Mononuclear cell (primary cell): ENCODE measurements around the gene FCRL6. TPM values are rescaled to one million over a fixed set of nuclear protein-coding genes. Genes with fewer than 3 reads are reported as not detected.

Experiments used
- H3K27me3 ChIP-seq: 2 replicates; pipeline ENCODE4 v1.6.0; 2011; ENCODE audit warnings: low read length, control low read depth; ENCODE audit not compliant: insufficient read depth
- H3K4me1 ChIP-seq: 2 replicates; pipeline ENCODE4 v1.5.1; 2011; ENCODE audit warnings: mild to moderate bottlenecking, low read length, control low read depth; ENCODE audit not compliant: insufficient read depth
- H3K4me3 ChIP-seq: 2 replicates; pipeline ENCODE4 v1.5.1; 2011; ENCODE audit warnings: mild to moderate bottlenecking, low read length, moderate library complexity
- H3K9me3 ChIP-seq: 2 replicates; pipeline ENCODE4 v1.5.1; 2011; ENCODE audit warnings: low read depth, mild to moderate bottlenecking, control low read depth, low read length
- total RNA-seq: library from RNA; depleted of rRNA; stranded (reverse); fragments of >200 nt; gene quantifications from one replicate; pipeline ENCODE4 v1.2.3, GENCODE V29; 2012

FCRL6 gene
- total RNA-seq, 1 donor: 15.2 TPM

- H3K4me1 ChIP-seq: peaks cover under 1% of the 10 kb centered on the region
- H3K4me3 ChIP-seq: no peak overlapping the region
- H3K27me3 ChIP-seq: no peaks in the 10 kb centered on the region
- no peaks in the 10 kb centered on the region for H3K9me3 ChIP-seq
These were observed 15.2 kb upstream of the FCRL6 start for GRCh38 chr1:159786966-159787365.

DNA sequence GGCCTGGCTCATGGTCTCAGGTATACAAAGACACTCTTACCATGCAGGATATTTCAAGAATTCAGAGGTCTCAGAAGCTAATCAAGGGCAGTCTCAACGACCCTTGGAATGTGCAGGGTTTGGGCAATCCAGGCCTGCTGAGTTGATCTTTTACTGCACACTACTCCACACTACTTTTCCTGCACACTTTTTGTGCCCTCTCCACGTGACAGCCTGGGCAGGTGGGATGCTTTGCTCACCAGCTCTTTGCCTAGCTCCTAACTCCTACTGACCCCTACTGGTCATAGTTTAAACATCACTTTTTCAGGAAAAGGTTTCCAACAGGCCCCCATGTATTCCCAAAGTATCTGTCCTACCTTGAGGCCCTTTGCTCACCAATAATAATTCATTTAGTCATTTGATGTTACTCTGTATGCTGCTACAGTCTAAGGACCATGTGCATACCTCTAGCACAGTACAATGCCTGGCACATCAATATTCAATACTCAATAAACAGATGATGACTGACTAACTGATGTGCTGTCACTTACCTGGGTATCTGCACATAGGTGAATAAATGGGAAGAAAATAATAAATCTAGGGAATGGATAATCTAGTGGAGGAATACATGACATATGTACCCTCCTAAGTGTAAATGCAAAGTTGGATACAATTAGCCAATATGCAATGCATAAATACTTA, 11.8 kb upstream of the FCRL6 start:
- H3K9me3 ChIP-seq: no peaks in the 10 kb centered on the region
- no peaks in the 10 kb centered on the region for H3K4me1 ChIP-seq
- peaks cover 3% of the 10 kb centered on the region for H3K27me3 ChIP-seq
- H3K4me3 ChIP-seq: no peak overlapping the region

DNA sequence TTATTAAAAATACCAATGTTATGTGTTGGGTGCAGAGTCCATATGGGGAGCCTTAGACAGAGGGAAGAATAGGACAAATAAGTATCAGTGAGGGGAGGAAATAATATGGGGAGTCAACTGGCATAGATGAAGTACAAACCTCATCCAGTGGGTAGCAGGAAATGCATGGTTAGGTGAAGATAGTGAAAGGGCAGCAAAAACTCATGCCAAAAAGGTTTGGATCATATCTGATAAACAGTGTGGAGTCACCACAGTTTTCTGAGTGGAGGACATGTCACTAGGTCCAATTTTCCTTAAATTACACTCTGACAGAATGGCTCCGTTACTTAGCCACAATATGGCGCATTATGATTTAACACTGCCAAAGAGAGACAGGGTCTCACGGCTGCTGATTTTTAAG, 11.1 kb upstream of the FCRL6 start:
- no peaks in the 10 kb centered on the region for H3K4me1 ChIP-seq
- peaks cover 3% of the 10 kb centered on the region for H3K27me3 ChIP-seq
- H3K4me3 ChIP-seq: no peak overlapping the region
- H3K9me3 ChIP-seq: no peaks in the 10 kb centered on the region

DNA sequence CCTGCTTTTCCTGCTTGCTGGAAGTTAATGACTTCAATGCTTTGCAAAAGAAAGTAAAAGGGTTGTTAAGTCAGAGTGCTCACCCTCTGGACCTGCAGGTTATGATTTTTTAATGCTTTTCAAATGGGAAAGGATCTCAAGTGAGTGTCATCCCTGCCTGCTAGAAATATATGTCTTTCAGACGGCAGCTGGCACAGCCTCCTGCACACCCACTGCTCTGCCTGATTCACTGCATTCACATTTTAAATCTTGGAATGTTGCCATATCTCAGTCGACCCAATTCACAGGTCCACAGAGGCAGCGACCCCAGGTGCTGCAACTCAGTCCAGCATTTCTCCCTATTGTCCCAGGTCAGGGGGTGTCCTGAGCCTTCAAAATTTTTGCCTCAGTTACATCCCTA, 10.7 kb upstream of the FCRL6 start:
- Histone ChIP-seq H3K9me3 (no peaks in the 10 kb centered on the region), H3K27me3 (peaks cover 3% of the 10 kb centered on the region), H3K4me1 (no peaks in the 10 kb centered on the region), H3K4me3 (no peak overlapping the region)

DNA sequence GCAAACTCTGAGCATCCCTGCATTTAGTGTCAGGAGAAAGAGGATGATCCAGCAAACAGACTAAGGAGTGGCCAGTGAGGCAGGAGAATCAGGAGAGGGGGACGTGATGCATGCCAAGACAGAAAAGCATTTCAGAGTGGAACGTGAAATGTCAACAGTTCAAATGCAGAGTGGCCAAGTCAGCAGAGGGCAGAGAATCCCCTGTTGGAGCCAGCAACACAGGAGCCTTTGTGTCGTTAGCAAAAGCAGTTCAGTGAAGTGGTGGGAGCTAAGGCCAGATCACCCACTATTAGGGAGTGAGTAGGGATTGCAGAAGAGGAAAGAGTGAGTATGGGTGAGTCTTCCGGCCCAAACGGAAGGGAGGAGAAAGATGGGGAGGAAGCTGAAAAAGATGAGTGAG, 6.6 kb upstream of the FCRL6 start:
- Histone ChIP-seq H3K9me3 (no peaks in the 10 kb centered on the region), H3K4me1 (peaks cover 14% of the 10 kb centered on the region), H3K4me3 (no peak overlapping the region), H3K27me3 (peaks cover 3% of the 10 kb centered on the region)

DNA sequence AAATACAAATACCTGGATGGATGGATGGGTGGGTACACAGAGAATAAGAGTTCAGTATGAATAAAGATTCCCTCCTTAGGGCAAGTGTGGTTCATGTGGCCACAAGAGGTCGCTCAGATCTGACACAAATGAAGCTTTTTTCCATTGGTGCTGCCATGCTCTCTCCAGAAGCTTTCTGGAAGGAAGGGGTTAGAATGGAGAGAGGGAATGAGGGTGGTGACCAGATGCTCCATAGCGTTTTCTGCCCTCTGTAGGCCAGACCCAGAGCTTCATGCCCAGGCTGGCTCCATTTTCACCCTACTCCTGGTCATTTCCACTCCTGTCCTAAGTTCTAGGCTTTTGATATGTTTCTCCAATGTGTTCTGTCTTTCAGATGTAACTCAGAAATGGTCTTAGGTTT, 3.3 kb upstream of the FCRL6 start:
- H3K9me3 ChIP-seq: no peaks in the 10 kb centered on the region
- no peaks in the 10 kb centered on the region for H3K27me3 ChIP-seq
- peaks cover 35% of the 10 kb centered on the region for H3K4me1 ChIP-seq
- H3K4me3 ChIP-seq: no peak overlapping the region

DNA sequence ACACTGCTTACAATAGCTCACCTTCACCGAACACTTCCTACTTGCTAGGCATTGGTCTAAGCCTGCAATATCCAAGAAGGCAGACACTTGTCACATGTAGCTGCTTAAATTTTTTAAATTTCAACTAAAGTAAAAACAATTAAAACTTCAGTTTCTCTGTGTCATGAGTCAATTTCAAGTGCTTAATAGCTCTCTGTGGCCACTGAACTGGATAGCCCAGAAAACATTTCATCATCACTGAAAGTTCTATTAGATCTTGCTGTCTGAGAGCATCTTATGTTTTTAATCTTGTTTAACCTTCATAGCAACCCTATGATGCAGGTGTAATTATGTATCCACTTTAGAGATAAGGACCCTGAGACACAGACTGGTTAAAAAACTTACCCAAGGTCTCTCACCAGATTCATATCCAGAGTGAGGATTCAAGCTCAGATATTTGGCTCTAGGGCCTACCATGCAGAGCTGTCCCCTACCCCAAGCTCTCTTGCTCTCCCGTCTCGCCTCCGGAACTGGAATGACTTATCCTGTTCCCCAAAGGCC, 2.6 kb upstream of the FCRL6 start:
- H3K27me3 ChIP-seq: no peaks in the 10 kb centered on the region
- no peak overlapping the region for H3K4me3 ChIP-seq
- peaks cover 36% of the 10 kb centered on the region for H3K4me1 ChIP-seq
- no peaks in the 10 kb centered on the region for H3K9me3 ChIP-seq

DNA sequence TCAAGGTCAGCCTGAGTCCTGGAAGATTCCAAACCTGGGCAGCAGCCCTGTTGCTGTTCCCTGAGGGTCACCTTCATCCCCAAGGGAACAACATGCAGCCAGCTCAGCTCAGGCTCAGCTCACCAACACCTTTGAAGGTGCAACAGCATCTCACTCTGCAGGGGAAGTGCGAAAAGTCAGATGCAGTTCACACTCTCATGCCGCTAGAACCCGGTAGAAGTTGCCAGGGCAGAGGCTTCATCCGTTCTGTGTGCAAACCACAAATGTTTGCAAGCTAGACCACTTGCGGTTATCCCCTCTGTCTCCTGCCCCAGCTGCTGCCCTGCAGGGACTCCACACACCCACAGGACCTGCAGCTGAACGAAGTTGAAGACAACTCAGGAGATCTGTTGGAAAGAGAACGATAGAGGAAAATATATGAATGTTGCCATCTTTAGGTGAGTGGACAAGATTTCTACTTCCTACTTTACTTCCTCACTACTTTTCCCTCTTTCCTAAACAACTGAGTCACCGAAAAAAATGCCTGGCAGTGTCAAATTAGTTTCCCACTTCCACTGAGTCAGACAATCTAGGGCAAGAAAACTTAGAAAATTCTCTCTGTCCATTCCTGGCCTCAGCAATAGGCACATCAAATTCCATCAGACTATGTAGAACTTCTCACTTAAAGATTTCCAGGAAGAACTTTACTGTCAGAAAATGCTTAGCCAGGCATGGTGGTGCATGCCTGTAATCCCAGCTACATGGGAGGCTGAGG, 1.8 kb upstream of the FCRL6 start:
- Histone ChIP-seq H3K27me3 (no peaks in the 10 kb centered on the region), H3K4me3 (peak overlapping the region; percentile 24), H3K4me1 (peaks cover 36% of the 10 kb centered on the region), H3K9me3 (no peaks in the 10 kb centered on the region)

DNA sequence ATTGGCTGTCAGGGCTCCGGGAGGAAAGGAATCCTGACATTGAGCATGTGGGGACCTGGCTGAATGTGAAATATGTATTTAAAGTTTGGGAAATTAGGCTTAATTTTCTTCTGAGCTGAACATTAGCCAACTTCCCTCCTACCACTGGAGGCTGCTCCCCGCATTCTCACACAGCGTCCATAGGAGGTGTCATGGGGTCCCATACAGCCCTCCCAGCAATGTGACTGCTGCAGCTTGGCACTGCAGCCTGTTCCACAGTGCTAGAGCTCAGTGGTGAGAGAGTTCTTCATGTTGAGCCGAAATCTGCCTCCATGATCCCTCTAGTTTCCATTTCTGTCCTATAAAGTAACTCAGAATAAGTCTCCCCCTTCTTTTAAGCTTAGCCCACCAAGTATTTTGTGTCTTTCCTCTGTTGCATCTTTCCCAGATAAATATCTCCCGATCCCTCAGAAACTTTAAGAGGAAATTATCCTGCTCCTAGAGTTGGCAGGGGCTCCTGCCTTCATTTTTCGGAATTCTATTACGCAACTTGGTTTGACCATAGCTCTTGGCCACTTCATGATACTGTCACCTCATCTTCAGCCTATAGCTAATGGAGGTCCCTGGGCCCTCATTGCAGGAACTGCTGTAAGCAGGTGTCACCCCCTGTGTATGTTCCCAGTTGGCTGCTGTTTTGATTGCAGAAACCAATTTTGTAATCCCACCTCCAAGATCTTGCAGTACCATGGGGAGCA, 2.0 kb downstream of the FCRL6 start:
- Histone ChIP-seq H3K4me1 (peaks cover 33% of the 10 kb centered on the region), H3K27me3 (no peaks in the 10 kb centered on the region), H3K9me3 (no peaks in the 10 kb centered on the region), H3K4me3 (peak overlapping the region; percentile 5)

GRCh38 chr1:159804924-159805323, 2.8 kb downstream of the FCRL6 start:
- Histone ChIP-seq H3K4me3 (no peak overlapping the region), H3K9me3 (no peaks in the 10 kb centered on the region), H3K4me1 (peaks cover 27% of the 10 kb centered on the region), H3K27me3 (no peaks in the 10 kb centered on the region)

DNA sequence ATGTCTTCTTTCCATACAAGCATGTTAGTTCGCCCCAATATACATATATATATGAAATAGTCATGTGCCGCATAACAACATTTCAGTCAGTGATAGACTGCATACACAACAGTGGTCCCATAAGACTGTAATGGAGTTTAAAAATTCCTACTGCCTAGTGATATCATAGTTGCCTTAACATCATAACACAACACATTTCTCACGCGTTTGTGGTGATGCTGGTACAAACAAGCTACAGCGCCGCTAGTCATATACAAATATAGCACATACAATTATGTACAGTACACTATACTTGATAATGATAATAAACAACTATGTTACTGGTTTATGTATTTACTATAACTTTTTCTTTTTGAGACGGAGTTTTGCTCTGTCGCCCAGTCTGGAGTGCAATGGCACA, 13.8 kb downstream of the FCRL6 start:
- Histone ChIP-seq H3K9me3 (no peaks in the 10 kb centered on the region), H3K4me1 (no peaks in the 10 kb centered on the region), H3K4me3 (no peak overlapping the region), H3K27me3 (no peaks in the 10 kb centered on the region)

GRCh38 chr1:159817276-159818041, 15.3 kb downstream of the FCRL6 start:
- Histone ChIP-seq H3K4me1 (no peaks in the 10 kb centered on the region), H3K4me3 (no peak overlapping the region), H3K27me3 (no peaks in the 10 kb centered on the region), H3K9me3 (no peaks in the 10 kb centered on the region)

DNA sequence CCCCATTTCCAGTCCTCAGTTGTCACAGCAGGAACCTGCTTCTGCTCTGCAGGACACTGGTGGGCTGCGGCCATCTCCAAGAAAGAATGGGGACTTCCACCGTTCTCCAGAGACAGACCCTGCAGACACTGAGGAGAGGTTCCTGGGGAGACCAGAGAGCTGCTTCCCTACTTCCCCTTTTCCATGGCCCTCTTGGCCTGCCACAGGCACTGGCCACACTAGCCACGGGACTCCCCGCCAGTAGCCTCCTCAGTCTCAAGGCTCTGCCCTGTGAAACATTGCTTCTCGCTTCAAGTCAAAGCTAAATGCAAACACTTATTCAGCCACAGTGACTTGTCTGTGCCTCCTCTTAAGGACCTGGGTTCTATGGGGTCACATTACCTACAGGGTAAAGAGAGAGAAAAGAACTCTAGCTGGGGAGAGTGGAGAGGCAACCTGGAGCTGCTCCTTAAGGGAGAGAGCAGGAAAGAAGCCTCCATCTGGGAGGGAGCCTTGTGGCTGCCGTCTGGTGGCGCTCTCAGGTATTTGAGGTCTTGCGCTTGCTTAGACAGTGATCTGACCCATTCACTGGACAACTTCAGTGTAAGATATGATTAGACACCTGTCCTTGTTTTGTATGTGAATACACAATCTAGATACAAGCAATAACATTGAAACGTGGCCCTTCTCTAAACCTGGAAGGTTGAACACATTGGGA, 19.2 kb downstream of the FCRL6 start:
- Histone ChIP-seq H3K27me3 (no peaks in the 10 kb centered on the region), H3K4me3 (no peak overlapping the region), H3K9me3 (no peaks in the 10 kb centered on the region), H3K4me1 (peaks cover 18% of the 10 kb centered on the region)

DNA sequence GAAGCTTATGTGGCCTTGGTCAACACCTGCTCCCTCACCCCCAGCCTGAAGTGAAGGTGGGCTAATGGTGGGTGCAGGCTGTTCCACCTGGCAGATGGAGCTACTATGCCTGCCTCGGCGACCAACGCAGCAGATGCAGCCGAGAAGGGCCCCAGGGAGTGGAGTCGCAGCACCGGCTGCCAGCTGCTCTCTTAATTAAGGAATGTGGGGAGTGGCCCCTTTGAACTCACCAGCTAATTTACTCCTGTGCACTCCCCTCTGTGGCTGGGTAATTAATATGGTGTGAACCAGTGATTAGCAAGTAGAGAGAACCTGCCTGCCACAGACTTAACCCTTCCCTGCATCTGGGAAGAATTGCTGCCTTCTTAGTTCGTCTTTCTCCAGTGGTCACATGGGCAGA, 21.2 kb downstream of the FCRL6 start:
- Histone ChIP-seq H3K4me3 (no peak overlapping the region), H3K4me1 (peaks cover 39% of the 10 kb centered on the region), H3K27me3 (no peaks in the 10 kb centered on the region), H3K9me3 (no peaks in the 10 kb centered on the region)
